ENCODE results near the gene ZNF385C.

The ZNF385C gene

GRCh38 chr17:42078396-42079043 lies 19.8 kb downstream of the ZNF385C start:
- no peak for DNase-seq (ENCODE audit: low read depth in 2 of 2)

GRCh38 chr17:42077755-42078154 lies 20.5 kb downstream of the ZNF385C start:
- DNase-seq (ENCODE audit: low read depth in 2 of 2): no peak

DNA sequence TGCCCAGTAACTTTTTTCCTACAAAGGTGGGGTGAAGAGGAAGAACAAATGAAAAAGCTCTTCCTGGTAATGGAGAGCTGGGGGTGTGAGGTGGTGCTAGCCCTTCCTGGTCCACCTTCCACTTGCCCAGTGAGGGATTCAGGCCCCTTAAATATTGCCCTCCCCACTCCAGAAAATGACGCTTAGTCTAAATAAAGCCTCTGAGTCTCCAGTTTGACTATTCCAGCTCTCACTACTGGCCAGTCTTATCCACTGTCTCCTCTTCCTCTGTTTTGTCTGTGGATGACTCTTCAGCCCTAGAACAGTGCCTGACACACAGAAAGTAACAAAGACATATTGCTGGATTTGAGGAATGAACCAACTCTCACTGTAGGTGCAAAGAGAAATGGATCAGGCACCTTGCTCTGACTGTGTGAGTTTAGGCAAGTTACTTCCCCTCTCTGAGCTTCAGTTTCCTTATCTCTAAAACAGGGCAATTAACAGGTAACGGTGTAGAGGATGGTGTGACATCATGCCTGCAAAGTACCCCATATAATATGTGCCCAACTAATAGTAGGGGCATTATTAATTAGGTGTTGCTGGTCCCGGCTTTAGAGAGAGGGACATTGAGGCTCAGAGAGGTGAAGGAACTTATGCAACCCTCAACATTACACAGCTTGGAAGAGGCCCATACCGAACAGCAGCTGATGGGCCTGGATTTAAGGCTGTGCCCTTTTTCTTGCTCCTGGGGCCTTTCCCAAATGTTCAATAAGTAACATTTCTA lies 21.3 kb downstream of the ZNF385C start:
- no peak for DNase-seq (ENCODE audit: low read depth in 2 of 2)

DNA sequence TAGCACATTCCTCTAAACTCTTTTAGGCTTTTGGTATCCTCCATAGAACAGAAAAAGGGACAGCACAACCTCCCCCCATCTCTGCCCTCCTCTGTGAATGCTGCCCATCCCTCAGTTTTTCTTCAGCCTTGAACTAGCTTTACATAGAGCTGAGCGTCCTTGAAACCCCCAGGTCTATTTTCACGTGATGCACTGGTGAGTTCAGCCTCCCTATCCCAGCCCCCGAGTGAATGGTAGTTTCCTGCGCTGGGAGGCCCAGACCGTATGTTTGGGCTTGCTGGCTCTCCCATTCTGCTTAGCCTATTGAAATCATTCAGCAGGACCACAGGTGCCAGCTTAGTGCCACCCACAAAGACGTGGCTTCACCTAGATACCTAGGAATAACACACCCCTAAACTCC lies 22.5 kb downstream of the ZNF385C start:
- no peak for DNase-seq (ENCODE audit: low read depth in 2 of 2)

DNA sequence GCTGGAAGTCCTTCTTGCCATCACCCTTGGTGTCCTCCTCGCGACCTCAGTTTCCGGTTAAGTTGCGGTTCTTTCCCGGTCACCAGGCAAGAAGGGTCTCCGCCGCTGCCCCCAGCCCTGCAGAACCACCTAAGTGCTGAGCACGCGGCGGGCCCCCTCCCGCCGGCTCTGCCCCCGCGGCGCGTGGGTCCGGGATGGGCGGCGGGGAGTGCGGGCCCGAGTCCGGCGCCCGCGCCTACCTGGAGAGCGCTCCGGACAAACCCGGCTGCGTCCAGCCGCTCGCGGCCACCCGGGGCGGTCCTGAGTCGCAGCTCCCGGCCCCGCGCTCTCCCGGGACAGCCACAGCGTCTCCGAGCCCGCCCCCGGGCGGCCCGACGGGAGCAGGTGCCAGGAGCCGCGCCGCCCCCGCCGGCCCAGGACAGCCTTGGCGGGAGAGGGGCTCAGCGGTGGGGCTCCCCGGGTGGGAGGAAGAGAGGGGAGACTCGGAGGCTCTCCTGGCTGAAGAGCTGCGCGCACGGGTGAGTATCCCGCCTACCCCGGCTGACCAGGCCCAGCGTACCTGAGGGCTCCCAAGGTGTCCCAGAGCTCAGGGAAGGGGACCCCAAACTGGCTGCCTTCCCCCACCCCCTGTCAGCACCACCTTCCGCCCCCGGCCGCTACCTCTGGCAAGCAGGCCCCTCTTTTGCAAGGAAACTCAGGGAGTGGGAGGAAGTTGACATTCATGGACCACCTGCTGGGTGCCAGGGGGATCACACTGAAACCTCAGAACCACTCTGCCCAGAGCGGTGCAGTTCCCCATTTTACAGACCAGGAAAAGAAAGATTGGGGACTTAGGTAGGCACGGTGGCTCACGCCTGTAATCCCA lies 25.7 kb downstream of the ZNF385C start:
- DNase-seq (ENCODE audit: low read depth in 2 of 2): no peak

GRCh38 chr17:42071810-42072209 lies 26.5 kb downstream of the ZNF385C start:
- no peak for DNase-seq (ENCODE audit: low read depth in 2 of 2)

DNA sequence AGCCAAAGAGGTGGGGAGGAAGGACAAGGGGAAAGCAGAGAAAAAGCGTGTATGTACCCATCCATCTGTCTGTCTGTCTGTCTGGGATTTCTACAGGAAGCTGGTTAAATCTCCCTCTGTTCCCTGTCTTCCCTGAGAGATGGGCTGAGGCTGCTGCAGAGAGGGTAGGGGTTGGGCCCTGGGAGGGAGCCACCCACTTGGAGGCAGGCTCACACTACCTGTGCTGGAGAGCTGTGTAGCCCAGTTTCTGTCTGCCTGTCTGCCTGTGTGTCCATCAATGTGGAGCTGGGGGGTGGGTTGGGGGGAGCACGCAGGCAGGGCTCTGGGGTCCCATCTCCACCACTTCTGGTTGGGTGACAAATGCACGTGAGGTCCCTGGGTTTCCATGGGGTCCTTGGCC lies 29.3 kb downstream of the ZNF385C start:
- DNase-seq (ENCODE audit: low read depth in 2 of 2): no peak

DNA sequence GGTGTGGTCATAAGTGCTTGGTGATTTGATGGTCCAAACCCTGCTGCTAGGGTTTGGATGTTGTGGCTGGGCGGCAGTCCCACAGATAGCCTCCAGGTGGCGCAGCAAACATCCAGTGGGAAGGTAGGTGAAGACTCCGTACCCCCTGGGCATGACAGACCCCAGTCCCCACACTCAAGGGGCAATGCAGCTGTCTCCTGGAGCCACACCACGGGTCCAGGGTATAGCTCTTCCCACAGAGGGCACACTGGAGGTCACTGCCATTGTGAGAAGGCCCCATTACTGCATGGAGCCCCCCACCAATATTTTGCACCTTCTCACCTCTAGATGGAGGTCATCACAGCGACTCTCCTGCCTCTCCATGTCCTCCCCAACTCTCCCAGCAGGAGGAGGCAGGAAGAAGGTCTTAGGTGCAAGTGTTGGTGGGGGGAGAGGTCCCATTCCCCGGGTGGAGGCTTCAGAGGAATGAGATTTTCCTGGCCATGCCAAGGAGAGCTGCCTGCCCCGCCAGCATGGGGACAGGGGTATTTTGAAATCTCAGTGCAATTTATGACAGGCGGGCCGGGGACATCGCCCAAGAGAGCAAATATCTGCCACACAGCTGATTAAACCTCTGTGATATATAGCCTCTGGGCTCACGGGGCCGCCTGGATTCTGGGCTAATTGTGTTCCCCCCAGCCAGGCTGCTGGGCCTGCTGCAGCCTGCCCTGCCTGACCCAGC lies 30.7 kb downstream of the ZNF385C start:
- DNase-seq (ENCODE audit: low read depth in 2 of 2): peak; percentile 31 to 53

DNA sequence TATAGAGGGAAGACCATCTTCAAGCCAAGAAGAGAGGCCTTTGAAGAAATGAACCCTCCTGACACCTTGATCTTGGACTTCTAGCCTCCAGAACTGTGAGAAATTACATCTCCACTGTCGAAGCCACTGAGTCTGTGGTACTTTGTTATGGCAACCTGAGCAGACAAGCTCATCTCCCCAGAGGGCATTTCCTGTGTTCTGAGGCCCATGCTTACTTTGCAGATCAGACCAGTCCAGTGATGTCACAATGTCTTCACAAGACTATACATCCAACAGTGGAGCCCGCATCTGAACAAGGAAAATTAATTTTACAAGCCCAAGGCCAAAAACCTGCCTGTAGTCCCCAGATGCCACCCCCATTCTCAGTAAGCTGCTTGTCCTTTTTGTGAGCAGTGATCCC lies 33.1 kb downstream of the ZNF385C start:
- DNase-seq (ENCODE audit: low read depth in 2 of 2): no peak

GRCh38 chr17:42062681-42063080 lies 35.6 kb downstream of the ZNF385C start:
- no peak for DNase-seq (ENCODE audit: low read depth in 2 of 2)

- DNase-seq (ENCODE audit: low read depth in 2 of 2): no peak
Observed at GRCh38 chr17:42061646-42062487, 36.4 kb downstream of the ZNF385C start.

- DNase-seq (ENCODE audit: low read depth in 2 of 2): no peak
Observed at GRCh38 chr17:42060231-42060630, 38.0 kb downstream of the ZNF385C start.

- DNase-seq (ENCODE audit: low read depth in 2 of 2): no peak
Observed at GRCh38 chr17:42059815-42060214, 38.5 kb downstream of the ZNF385C start.

DNA sequence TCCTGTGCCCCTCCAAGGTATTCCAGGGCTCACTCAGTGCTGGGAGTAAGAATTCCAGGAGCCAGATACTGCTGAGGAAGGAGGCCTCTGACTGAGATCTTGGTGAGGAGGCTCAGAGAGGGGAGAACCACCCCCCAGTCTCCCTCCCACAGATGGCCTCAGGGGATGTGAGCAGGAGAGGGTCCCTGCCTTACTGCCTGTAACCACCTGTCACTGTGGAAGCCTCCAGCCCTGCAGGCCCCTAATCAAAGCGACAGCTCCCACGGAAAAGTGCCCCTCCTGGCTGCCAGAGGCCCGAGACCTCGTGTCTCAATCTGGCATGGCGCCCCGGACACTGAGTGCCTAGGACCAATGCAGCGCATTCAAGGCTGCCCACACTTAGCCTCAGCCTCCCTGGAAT lies 40.2 kb downstream of the ZNF385C start:
- DNase-seq (ENCODE audit: low read depth in 2 of 2): no peak

GRCh38 chr17:42056635-42057034 lies 41.6 kb downstream of the ZNF385C start:
- no peak for DNase-seq (ENCODE audit: low read depth in 2 of 2)

GRCh38 chr17:42055496-42055895 lies 42.8 kb downstream of the ZNF385C start:
- no peak for DNase-seq (ENCODE audit: low read depth in 2 of 2)

DNA sequence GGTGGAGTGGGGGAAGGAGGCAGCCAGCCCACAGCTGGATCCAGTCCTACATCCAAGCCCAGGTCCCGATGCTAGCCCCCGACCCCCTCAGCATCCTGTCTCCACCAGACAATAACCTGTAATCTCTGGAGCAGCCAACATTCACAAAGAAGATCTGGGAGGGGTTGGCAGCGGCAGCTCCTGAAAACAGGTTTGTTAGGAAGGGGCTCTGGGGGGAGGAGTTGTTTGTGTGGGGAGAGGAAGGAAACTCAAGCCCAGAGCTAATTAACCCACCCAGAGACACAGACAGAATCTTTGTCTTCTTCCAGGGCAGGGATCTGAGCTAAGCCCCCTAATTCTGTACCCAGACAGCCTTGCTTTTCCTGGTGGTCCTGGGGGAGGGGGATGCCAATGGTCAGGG lies 43.2 kb downstream of the ZNF385C start:
- DNase-seq (ENCODE audit: low read depth in 2 of 2): no peak

- DNase-seq (ENCODE audit: low read depth in 2 of 2): no peak
Observed at GRCh38 chr17:42053731-42054500, 44.4 kb downstream of the ZNF385C start.

- DNase-seq (ENCODE audit: low read depth in 2 of 2): no peak
Observed at GRCh38 chr17:42052346-42052877, 45.9 kb downstream of the ZNF385C start.

DNA sequence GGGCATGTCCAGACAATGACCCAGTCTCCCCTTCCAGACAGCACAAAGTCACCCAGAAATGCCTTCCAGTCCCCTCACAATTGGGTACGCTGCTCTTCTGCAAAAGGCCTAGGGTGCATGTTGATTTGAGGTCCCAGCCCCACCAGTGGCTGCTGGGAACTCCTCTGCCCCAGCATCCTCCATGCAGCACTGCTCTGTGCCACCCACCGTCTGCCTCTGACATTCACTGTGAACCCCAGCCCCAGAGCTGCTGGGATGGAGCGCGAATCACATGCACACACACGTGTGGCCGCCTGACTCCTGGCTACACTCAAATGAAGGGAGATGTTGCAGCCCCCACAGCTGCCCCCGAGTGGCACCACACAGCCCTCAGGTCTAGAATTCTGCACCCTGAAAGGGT lies 46.6 kb downstream of the ZNF385C start:
- DNase-seq (ENCODE audit: low read depth in 2 of 2): no peak

Data from stimulated activated CD8-positive, alpha-beta memory T cell treated with anti-CD3 and anti-CD28 coated beads, Interleukin-7, amount 100 ng/mL, for 1 hour (primary cell).